Endothelial cell of umbilical vein (primary cell): Measurements from ENCODE around the gene UAP1L1. TPM values are rescaled to one million over a fixed set of nuclear protein-coding genes. Genes with fewer than 3 reads are reported as not detected.

Experiments used
- BruUV-seq: library from RNA; stranded (reverse); fragments of 400-500 nt; replicated peaks from 2 replicates; lab custom pipeline; 2021; lab: Mats Ljungman, UMichigan
- CTCF ChIA-PET: fragments of 300-600, 350-600 bp; sonication (Branson Sonifier 250); formaldehyde crosslinking; loops from one replicate; lab custom pipeline; 2021; ENCODE audit warnings: antibody characterized with exemption, inconsistent platforms; lab: Charles Lee
- POLR2A ChIA-PET: fragments of 300-600, 350-600 bp; sonication (Branson Sonifier 250); formaldehyde crosslinking; loops from one replicate; lab custom pipeline; 2021; ENCODE audit warnings: antibody characterized with exemption, inconsistent platforms; lab: Charles Lee
- DNase-seq: peaks from one replicate; pipeline ENCODE4 v3.0.0-alpha.2; 2011; ENCODE audit warnings: low read depth, low spot score
- FAIRE-seq: peaks from 2 replicates; lab custom pipeline; 2011; peaks lifted over from hg19 to GRCh38; lab: Jason Lieb, UNC
- H2AFZ ChIP-seq: 2 replicates; pipeline ENCODE4 v1.6.0; 2012; ENCODE audit warnings: low read depth, low read length, control low read depth, inconsistent platforms
- H3K27ac ChIP-seq: 2 replicates; pipeline ENCODE4 v1.5.1; 2011; ENCODE audit warnings: low read depth, mild to moderate bottlenecking, control low read depth, low read length, moderate library complexity; ENCODE audit not compliant: insufficient read depth
- H3K27me3 ChIP-seq, 2 experiments: 2 replicates each; pipeline versions ENCODE4 v1.6.0 to v1.6.1; 2011; ENCODE audit warnings: low read length in 2 of 2, mixed read lengths in 1 of 2; ENCODE audit not compliant: control insufficient read depth in 2 of 2, insufficient read depth in 2 of 2
- H3K36me3 ChIP-seq, 2 experiments: 2 replicates in 1 of 2; 3 replicates in 1 of 2; pipeline ENCODE4 v1.5.1; 2011; ENCODE audit warnings: low read length in 2 of 2, mild to moderate bottlenecking in 1 of 2, moderate library complexity in 1 of 2; ENCODE audit not compliant: control insufficient read depth in 2 of 2, insufficient read depth in 2 of 2; ENCODE audit errors: extremely low read depth in 1 of 2
- H3K4me1 ChIP-seq: 3 replicates; pipeline ENCODE4 v1.5.1; 2011; ENCODE audit warnings: mild to moderate bottlenecking, low read length; ENCODE audit not compliant: control insufficient read depth, insufficient read depth; ENCODE audit errors: extremely low read depth
- H3K4me2 ChIP-seq: 2 replicates; pipeline ENCODE4 v1.6.1; 2011; ENCODE audit warnings: low read length, control low read depth, mixed read lengths; ENCODE audit not compliant: insufficient read depth
- H3K4me3 ChIP-seq, 3 experiments: fragments of 200-600 bp in 1 of 3; sonication (generic), shearing (Covaris generic) in 1 of 3; replicated peaks in 1 of 3; 2 replicates each; pipeline ENCODE4 v1.5.1; 2011 to 2016; ENCODE audit warnings: control low read depth in 3 of 3, low read length in 3 of 3, mild to moderate bottlenecking in 2 of 3, inconsistent platforms in 1 of 3, low read depth in 1 of 3, moderate library complexity in 1 of 3; ENCODE audit not compliant: insufficient read depth in 1 of 3
- H3K79me2 ChIP-seq: 2 replicates; pipeline ENCODE4 v1.6.0; 2012; ENCODE audit warnings: low read length, inconsistent platforms; ENCODE audit not compliant: control insufficient read depth, insufficient read depth
- H3K9ac ChIP-seq: replicated peaks from 2 replicates; pipeline ENCODE3; 2011; ENCODE audit warnings: low read length, control low read depth; ENCODE audit not compliant: insufficient read depth; ENCODE audit errors: extremely low read depth
- H3K9me1 ChIP-seq: replicated peaks from 3 replicates; pipeline ENCODE4 v1.6.0; 2011; ENCODE audit warnings: mild to moderate bottlenecking, low read length; ENCODE audit not compliant: control insufficient read depth, insufficient read depth; ENCODE audit errors: extremely low read depth
- H3K9me3 ChIP-seq: replicated peaks from 2 replicates; pipeline ENCODE4 v1.5.1; 2012; ENCODE audit warnings: low read length, inconsistent platforms; ENCODE audit not compliant: control insufficient read depth, insufficient read depth
- H4K20me1 ChIP-seq: replicated peaks from 2 replicates; pipeline ENCODE3; 2011; ENCODE audit warnings: mild to moderate bottlenecking, low read length; ENCODE audit not compliant: control insufficient read depth, insufficient read depth; ENCODE audit errors: extremely low read depth
- EZH2 ChIP-seq: IDR thresholded peaks from 2 replicates; pipeline ENCODE4 v1.6.1; 2012; ENCODE audit warnings: borderline replicate concordance, low read depth, mild to moderate bottlenecking, moderate library complexity, low read length, inconsistent platforms; ENCODE audit not compliant: severe bottlenecking
- FOS ChIP-seq: IDR thresholded peaks from 2 replicates; pipeline ENCODE4 v1.6.1; 2011; ENCODE audit warnings: mild to moderate bottlenecking, low read length, moderate library complexity, borderline replicate concordance; ENCODE audit not compliant: insufficient read depth
- GATA2 ChIP-seq: IDR thresholded peaks from 2 replicates; pipeline ENCODE4 v1.7.0; 2011; ENCODE audit warnings: low read depth, mild to moderate bottlenecking, moderate library complexity, mixed read lengths, low read length; ENCODE audit not compliant: insufficient read length, insufficient read depth
- JUN ChIP-seq: IDR thresholded peaks from 2 replicates; pipeline ENCODE4 v1.6.1; 2011; ENCODE audit warnings: borderline replicate concordance, low read depth; ENCODE audit not compliant: insufficient read length, insufficient read depth
- MYC ChIP-seq: IDR thresholded peaks from one replicate; pipeline ENCODE4 v1.6.1; 2011; ENCODE audit warnings: mild to moderate bottlenecking, low read depth, low read length
- POLR2A ChIP-seq: IDR thresholded peaks from 2 replicates; pipeline ENCODE4 v1.6.1; 2012; ENCODE audit warnings: low read depth, mild to moderate bottlenecking, control low read depth, low read length
- POLR2AphosphoS5 ChIP-seq: IDR thresholded peaks from 2 replicates; pipeline ENCODE4 v1.6.1; 2012; ENCODE audit warnings: low read depth, mild to moderate bottlenecking, control low read depth, low read length, moderate library complexity; ENCODE audit not compliant: insufficient read depth
- dilution Hi-C: fragments of 300-500 bp; cut with MboI; formaldehyde crosslinking; loops from one replicate; pipeline ENCODE4 v1.15.0; 2019; ENCODE audit warnings: low sequenced_read_pairs; ENCODE audit not compliant: extremely low pct_ligation_motif_present
- intact Hi-C: fragments of 100-400 bp; cut with micrococcal nuclease; formaldehyde crosslinking; loops from one replicate; pipeline ENCODE4 v1.10.0; 2022
- polyA plus RNA-seq, 4 experiments: library from polyadenylated mRNA; depleted of rRNA in 3 of 4; stranded (reverse) in 3 of 4; unstranded in 1 of 4; fragments of >200 nt; gene quantifications; 2 replicates each; pipeline versions ENCODE4 v1.2.1 to v1.2.3, GENCODE V29; 2011 to 2012; ENCODE audit warnings: missing spikeins in 1 of 4
- total RNA-seq: library from RNA; stranded (reverse); gene quantifications from 2 replicates; pipeline ENCODE4 v1.2.3, GENCODE V29; 2021
- TF ChIP-seq, protein P1 (sequence below), 2 donors: IDR thresholded peaks; 1 replicate in 1 of 2; 2 replicates in 1 of 2; pipeline ENCODE4 v1.5.1; 2011; ENCODE audit warnings: low read length in 2 of 2, mild to moderate bottlenecking in 2 of 2, moderate library complexity in 2 of 2, control low read depth in 1 of 2, inconsistent platforms in 1 of 2, low read depth in 1 of 2; ENCODE audit not compliant: insufficient read depth in 1 of 2; ENCODE audit errors: extremely low read depth in 1 of 2
- TF ChIP-seq, protein P2 (sequence below): IDR thresholded peaks from 2 replicates; pipeline ENCODE4 v1.6.1; 2011; ENCODE audit not compliant: insufficient read depth, insufficient read length

Gene UAP1L1
- total and polyA plus RNA-seq, 2 donors (not counting 3 experiments of a cell fraction or from before 2014, with no cell fraction given): 26.0 to 41.7 TPM

DNA sequence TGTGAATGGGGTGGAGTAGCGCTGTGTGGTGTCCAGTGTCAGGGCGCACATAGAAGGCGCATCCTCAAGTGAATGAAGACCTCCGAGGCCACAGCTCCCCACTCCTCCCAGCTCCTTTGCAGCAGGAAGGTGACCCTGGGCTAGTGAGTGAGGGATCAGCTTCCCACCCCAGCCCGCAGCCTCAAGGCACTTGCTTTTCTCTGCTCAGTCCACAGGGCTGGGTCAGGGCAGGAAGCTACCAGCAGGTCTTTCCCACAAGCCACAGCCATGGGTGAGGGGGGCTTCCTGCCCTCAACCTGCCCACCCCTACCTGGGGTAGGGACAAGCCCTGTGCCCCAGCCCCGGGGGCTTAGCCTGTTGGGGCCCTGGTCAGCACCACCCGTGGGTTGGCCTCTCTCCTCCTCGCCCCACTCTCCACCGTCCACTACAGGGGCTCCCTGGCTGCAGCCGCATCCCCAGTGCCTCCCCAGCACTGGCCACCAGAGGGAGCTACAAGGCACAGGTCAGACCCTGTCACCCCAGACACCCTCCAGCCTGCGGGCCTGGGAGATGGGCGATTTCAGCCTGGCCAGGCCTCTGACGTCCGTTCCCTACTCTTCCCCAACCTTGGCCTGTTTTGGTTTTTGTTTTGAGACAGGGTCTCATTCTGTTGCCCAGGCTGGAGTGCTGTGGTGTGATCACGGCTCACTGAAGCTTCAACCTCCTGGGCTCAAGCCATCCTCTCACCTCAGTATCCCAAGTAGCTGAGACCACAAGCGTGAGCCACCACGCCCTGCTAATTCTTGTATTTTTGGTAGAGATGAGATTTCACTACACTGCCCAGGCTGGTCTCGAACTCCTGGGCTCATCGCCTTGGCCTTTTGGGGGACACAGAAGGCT is 48.0 kb upstream of the UAP1L1 start:
- no TSS peak for BruUV-seq
- no peak overlapping the region for H3K9ac ChIP-seq
- ChIA-PET CTCF (interaction anchor here (0.6 to 4.5 kb wide), 61 partner anchors 8 to 269 kb away, joined by 3 to 34 read pairs (median 5); partner anchors contain the start of genes AJM1, ANAPC2, CCDC183 and CLIC3), POLR2A (no interaction called here)
- peaks cover 12% of the 10 kb centered on the region for H3K4me1 ChIP-seq
- H3K27ac ChIP-seq: no peak overlapping the region
- no peak overlapping the region for H3K4me2 ChIP-seq
- no peak overlapping the region for H3K4me3 ChIP-seq
- no peak for TF ChIP-seq FOS
- TF ChIP-seq, protein P1, sequence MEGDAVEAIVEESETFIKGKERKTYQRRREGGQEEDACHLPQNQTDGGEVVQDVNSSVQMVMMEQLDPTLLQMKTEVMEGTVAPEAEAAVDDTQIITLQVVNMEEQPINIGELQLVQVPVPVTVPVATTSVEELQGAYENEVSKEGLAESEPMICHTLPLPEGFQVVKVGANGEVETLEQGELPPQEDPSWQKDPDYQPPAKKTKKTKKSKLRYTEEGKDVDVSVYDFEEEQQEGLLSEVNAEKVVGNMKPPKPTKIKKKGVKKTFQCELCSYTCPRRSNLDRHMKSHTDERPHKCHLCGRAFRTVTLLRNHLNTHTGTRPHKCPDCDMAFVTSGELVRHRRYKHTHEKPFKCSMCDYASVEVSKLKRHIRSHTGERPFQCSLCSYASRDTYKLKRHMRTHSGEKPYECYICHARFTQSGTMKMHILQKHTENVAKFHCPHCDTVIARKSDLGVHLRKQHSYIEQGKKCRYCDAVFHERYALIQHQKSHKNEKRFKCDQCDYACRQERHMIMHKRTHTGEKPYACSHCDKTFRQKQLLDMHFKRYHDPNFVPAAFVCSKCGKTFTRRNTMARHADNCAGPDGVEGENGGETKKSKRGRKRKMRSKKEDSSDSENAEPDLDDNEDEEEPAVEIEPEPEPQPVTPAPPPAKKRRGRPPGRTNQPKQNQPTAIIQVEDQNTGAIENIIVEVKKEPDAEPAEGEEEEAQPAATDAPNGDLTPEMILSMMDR (IDR thresholded peaks at IDR 0.05; ENCODE audit: extremely low read depth in 1 of 2, insufficient read depth in 1 of 2, low read depth in 1 of 2, low read length in 2 of 2): peak; percentile 90 to 98
- peak; percentile 59 for DNase-seq
- dilution Hi-C loops: no loop called here
- H3K9me3 ChIP-seq: no peaks in the 10 kb centered on the region
- no peak overlapping the region for H2AFZ ChIP-seq
- H4K20me1 ChIP-seq: no peaks in the 10 kb centered on the region
- H3K79me2 ChIP-seq: no peaks in the 10 kb centered on the region
- H3K36me3 ChIP-seq: no peaks in the 10 kb centered on the region
- intact Hi-C loops: loop anchor here (1.0 to 2.0 kb wide), 4 partner anchors 16 to 58 kb away; partner anchors contain the start of gene MAN1B1
- H3K9me1 ChIP-seq: no peaks in the 10 kb centered on the region
- H3K27me3 ChIP-seq: no peaks in the 10 kb centered on the region
- peak; percentile 63 for FAIRE-seq

DNA sequence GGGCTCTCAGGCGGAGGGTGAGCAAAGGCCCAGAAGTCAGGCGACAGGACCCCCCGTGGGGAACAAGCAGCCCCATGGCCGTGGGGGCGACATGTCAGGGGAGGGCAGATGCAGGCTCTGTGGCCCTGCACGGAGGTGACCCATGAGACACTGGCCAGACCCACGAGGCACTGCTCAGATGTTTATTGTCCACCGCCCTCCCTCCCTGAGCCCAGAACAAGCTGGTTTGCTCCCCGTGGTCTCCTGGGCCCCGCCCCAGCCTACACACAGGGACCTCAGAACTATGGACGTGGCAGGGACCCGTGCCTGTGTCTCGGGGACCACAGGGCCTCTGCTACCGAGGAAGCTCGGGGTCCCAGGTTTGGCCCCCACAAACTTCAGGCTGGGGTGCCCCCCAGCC is 47.3 kb upstream of the UAP1L1 start:
- no TSS peak for BruUV-seq
- H3K27ac ChIP-seq: no peak overlapping the region
- H3K27me3 ChIP-seq: no peaks in the 10 kb centered on the region
- intact Hi-C loops: no loop called here
- H3K79me2 ChIP-seq: no peaks in the 10 kb centered on the region
- FAIRE-seq (no peak), DNase-seq (no peak)
- no peak overlapping the region for H3K4me2 ChIP-seq
- no peaks in the 10 kb centered on the region for H4K20me1 ChIP-seq
- dilution Hi-C loops: no loop called here
- CTCF ChIA-PET: interaction anchor here (0.6 to 4.5 kb wide), 53 partner anchors 9 to 269 kb away, joined by 3 to 34 read pairs (median 6); partner anchors contain the start of genes AJM1, ANAPC2, CCDC183 and CLIC3
- H3K4me1 ChIP-seq: peaks cover 12% of the 10 kb centered on the region
- no peak overlapping the region for H2AFZ ChIP-seq
- H3K4me3 ChIP-seq: no peak overlapping the region
- no peaks in the 10 kb centered on the region for H3K9me3 ChIP-seq
- TF ChIP-seq FOS: no peak
- TF ChIP-seq POLR2A: no peak
- TF ChIP-seq POLR2AphosphoS5: no peak
- TF ChIP-seq, protein P2, sequence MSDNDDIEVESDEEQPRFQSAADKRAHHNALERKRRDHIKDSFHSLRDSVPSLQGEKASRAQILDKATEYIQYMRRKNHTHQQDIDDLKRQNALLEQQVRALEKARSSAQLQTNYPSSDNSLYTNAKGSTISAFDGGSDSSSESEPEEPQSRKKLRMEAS: no peak
- TF ChIP-seq GATA2: no peak
- TF ChIP-seq, protein P1 (IDR thresholded peaks at IDR 0.05; ENCODE audit: extremely low read depth in 1 of 2, insufficient read depth in 1 of 2, low read depth in 1 of 2, low read length in 2 of 2): no peak
- no peak for TF ChIP-seq JUN
- no peak for TF ChIP-seq EZH2
- TF ChIP-seq MYC: no peak
- H3K9ac ChIP-seq: no peak overlapping the region
- H3K36me3 ChIP-seq: no peaks in the 10 kb centered on the region
- no peaks in the 10 kb centered on the region for H3K9me1 ChIP-seq
- POLR2A ChIA-PET: no interaction called here
